WTC11 (cell line): ENCODE results near the gene NCCRP1. TPM values are rescaled to one million over a fixed set of nuclear protein-coding genes. Genes with fewer than 3 reads are reported as not detected.
"Not testable (repeated sequence)": the region's sequence is repeated elsewhere in the genome, so short reads cannot be mapped to it uniquely, and the experiment has no call there.

Source experiments
- ATAC-seq: fragments of 200-7000 bp; cut with Tn5 transposase; 2 replicates; pipeline ENCODE4 v1.10.0; 2021; ENCODE audit warnings: mild to moderate bottlenecking, moderate library complexity
- CTCF ChIA-PET: fragments of 300-600 bp; sonication (Branson Sonifier 250); formaldehyde crosslinking; loops from one replicate; lab custom pipeline; 2021; ENCODE audit warnings: antibody characterized with exemption; lab: Charles Lee
- POLR2A ChIA-PET: fragments of 350-600 bp; sonication (Branson Sonifier 250); formaldehyde crosslinking; loops from one replicate; lab custom pipeline; 2021; ENCODE audit warnings: antibody characterized with exemption; lab: Charles Lee
- DNase-seq: peaks from one replicate; pipeline ENCODE4 v3.0.0; 2021; ENCODE audit warnings: low spot score
- H3K27ac Mint-ChIP-seq: 2 replicates; pipeline ENCODE4 v1.8.0; 2021; ENCODE audit warnings: mixed read lengths
- H3K27me3 Mint-ChIP-seq: 2 replicates; pipeline ENCODE4 v1.8.0; 2021; ENCODE audit warnings: low read depth, mild to moderate bottlenecking, moderate library complexity, mixed read lengths
- H3K36me3 Mint-ChIP-seq: 2 replicates; pipeline ENCODE4 v1.8.0; 2021; ENCODE audit warnings: mixed read lengths
- H3K4me1 Mint-ChIP-seq: 2 replicates; pipeline ENCODE4 v1.8.0; 2022; ENCODE audit warnings: mixed read lengths
- H3K4me3 Mint-ChIP-seq: 2 replicates; pipeline ENCODE4 v1.8.0; 2021; ENCODE audit warnings: mild to moderate bottlenecking, moderate library complexity, mixed read lengths
- H3K9me3 Mint-ChIP-seq: 2 replicates; pipeline ENCODE4 v1.8.0; 2021; ENCODE audit warnings: mixed read lengths
- ESRRA ChIP-seq: sonication (generic); formaldehyde crosslinking; IDR thresholded peaks from 2 replicates; pipeline ENCODE4 v1.8.1; 2022; ENCODE audit warnings: mild to moderate bottlenecking, missing genetic modification reagents, borderline replicate concordance
- FOXJ3 ChIP-seq: sonication (generic); formaldehyde crosslinking; IDR thresholded peaks from 2 replicates; pipeline ENCODE4 v1.9.0; 2021; ENCODE audit warnings: missing genetic modification reagents, mild to moderate bottlenecking, borderline replicate concordance
- GTF2I ChIP-seq: fragments of 250-450 bp; sonication (Bioruptor Pico); conservative IDR thresholded peaks from 2 replicates; pipeline ENCODE4 v1.4.0; 2021; ENCODE audit warnings: mild to moderate bottlenecking
- NR2C2 ChIP-seq: sonication (generic); formaldehyde crosslinking; IDR thresholded peaks from 2 replicates; pipeline ENCODE4 v1.8.0; 2022; ENCODE audit warnings: mild to moderate bottlenecking, missing genetic modification reagents
- OVOL2 ChIP-seq: fragments of 250-450 bp; sonication (Bioruptor Pico); IDR thresholded peaks from 2 replicates; pipeline ENCODE4 v1.9.0; 2021; ENCODE audit warnings: mild to moderate bottlenecking, borderline replicate concordance
- RELA ChIP-seq: sonication (generic); formaldehyde crosslinking; IDR thresholded peaks from 2 replicates; pipeline ENCODE4 v1.8.1; 2022; ENCODE audit warnings: missing genetic modification reagents, mild to moderate bottlenecking, borderline replicate concordance
- TP53 ChIP-seq: sonication (generic); formaldehyde crosslinking; IDR thresholded peaks from 2 replicates; pipeline ENCODE4 v1.8.1; 2023; ENCODE audit warnings: mild to moderate bottlenecking, missing genetic modification reagents
- ZNF138 ChIP-seq: sonication (generic); formaldehyde crosslinking; conservative IDR thresholded peaks from 2 replicates; pipeline ENCODE4 v1.8.1; 2022; ENCODE audit warnings: mild to moderate bottlenecking, moderate library complexity, missing genetic modification reagents
- total RNA-seq: library from RNA; stranded (reverse); gene quantifications from 3 replicates; pipeline ENCODE4 v1.2.3, GENCODE V29; 2021
- TF ChIP-seq, protein P1 (sequence below): sonication (generic); formaldehyde crosslinking; IDR thresholded peaks from 2 replicates; pipeline ENCODE4 v1.8.1; 2022; ENCODE audit warnings: mild to moderate bottlenecking, moderate library complexity, missing genetic modification reagents
- TF ChIP-seq, protein P2 (sequence below): sonication (generic); formaldehyde crosslinking; IDR thresholded peaks from 2 replicates; pipeline ENCODE4 v1.8.1; 2022; ENCODE audit warnings: mild to moderate bottlenecking, missing genetic modification reagents, moderate library complexity, borderline replicate concordance
- TF ChIP-seq, protein P3 (sequence below): fragments of 250-450 bp; sonication (Bioruptor Pico); IDR thresholded peaks from 2 replicates; pipeline ENCODE4 v1.9.0; 2021; ENCODE audit warnings: mild to moderate bottlenecking, borderline replicate concordance
- TF ChIP-seq, protein P4 (sequence below): sonication (generic); formaldehyde crosslinking; conservative IDR thresholded peaks from 2 replicates; pipeline ENCODE4 v1.8.1; 2023; ENCODE audit warnings: mild to moderate bottlenecking, low read depth, missing genetic modification reagents, moderate library complexity
- TF ChIP-seq, protein P5 (sequence below): sonication (generic); formaldehyde crosslinking; IDR thresholded peaks from 2 replicates; pipeline ENCODE4 v1.8.1; 2023; ENCODE audit warnings: mild to moderate bottlenecking, missing genetic modification reagents
- TF ChIP-seq, protein P6 (sequence below): fragments of 200-600 bp; IDR thresholded peaks from 2 replicates; pipeline ENCODE4 v1.8.0; 2022; ENCODE audit warnings: antibody characterized with exemption
- TF ChIP-seq, protein P7 (sequence below): sonication (generic); formaldehyde crosslinking; IDR thresholded peaks from 2 replicates; pipeline ENCODE4 v1.8.1; 2023; ENCODE audit warnings: mild to moderate bottlenecking, missing genetic modification reagents, moderate library complexity
- TF ChIP-seq, protein P8 (sequence below): sonication (generic); formaldehyde crosslinking; IDR thresholded peaks from 2 replicates; pipeline ENCODE4 v1.8.0; 2022; ENCODE audit warnings: mild to moderate bottlenecking, missing genetic modification reagents

Gene NCCRP1
- total RNA-seq, 1 experiment from 2014 or later, result 2.0 TPM

DNA sequence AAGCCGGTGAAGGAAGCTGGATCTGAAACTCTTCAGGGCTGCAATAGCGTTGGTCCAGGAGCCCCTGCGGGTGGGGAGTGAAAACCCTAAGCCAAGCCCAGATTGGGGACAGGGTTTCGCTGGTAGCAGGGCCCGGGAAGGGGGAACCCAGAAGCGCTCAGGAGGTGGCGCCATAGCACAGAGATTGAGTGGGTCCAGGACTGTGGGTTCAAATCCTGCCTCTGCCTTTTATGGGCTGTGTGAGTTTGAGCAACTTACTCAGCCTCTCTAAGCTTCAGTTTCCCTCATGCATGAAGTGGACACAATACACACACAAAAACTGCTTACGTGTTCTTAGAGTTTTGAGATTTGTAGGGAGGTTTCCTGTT lies 15.6 kb downstream of the NCCRP1 start:
- peak; percentile 96 for ATAC-seq

GRCh38 chr19:39215323-39215722 lies 18.6 kb downstream of the NCCRP1 start:
- H3K4me3 Mint-ChIP-seq, POLR2A ChIA-PET, H3K36me3 Mint-ChIP-seq, H3K4me1 Mint-ChIP-seq, ATAC-seq, H3K27ac Mint-ChIP-seq, DNase-seq: not testable (repeated sequence)
- Mint-ChIP-seq H3K9me3 (peaks cover 19% of the 10 kb centered on the region), H3K27me3 (peaks cover 28% of the 10 kb centered on the region)
- CTCF ChIA-PET, result interaction anchor here (1.0 to 1.6 kb wide), 2 partner anchors 8 to 163 kb away, joined by 3 to 6 read pairs; no protein-coding TSS in a partner anchor

More for the DNA sequence above, 15.6 kb downstream of the NCCRP1 start:
- Mint-ChIP-seq H3K9me3 (peaks cover 15% of the 10 kb centered on the region), H3K36me3 (peaks cover 4% of the 10 kb centered on the region; the same call in 1 of the 2 replicates), H3K27me3 (peaks cover 11% of the 10 kb centered on the region), H3K4me1 (no peaks in the 10 kb centered on the region), H3K4me3 (no peak overlapping the region), H3K27ac (no peak overlapping the region)
- DNase-seq, result peak; percentile 81
- POLR2A ChIA-PET, result interaction anchor here (0.8 kb wide), 1 partner anchor 616 kb away, joined by 4 read pairs; no protein-coding TSS in a partner anchor
- TF ChIP-seq, protein P1, sequence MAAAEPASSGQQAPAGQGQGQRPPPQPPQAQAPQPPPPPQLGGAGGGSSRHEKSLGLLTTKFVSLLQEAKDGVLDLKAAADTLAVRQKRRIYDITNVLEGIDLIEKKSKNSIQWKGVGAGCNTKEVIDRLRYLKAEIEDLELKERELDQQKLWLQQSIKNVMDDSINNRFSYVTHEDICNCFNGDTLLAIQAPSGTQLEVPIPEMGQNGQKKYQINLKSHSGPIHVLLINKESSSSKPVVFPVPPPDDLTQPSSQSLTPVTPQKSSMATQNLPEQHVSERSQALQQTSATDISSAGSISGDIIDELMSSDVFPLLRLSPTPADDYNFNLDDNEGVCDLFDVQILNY (CRISPR knock-in tag), result no peak
- TF ChIP-seq GTF2I, result peak; percentile 64; the same call in 1 of the 2 replicates
- TF ChIP-seq OVOL2 (CRISPR knock-in tag), result no peak
- no peak for TF ChIP-seq ESRRA (CRISPR knock-in tag)
- TF ChIP-seq, protein P2, sequence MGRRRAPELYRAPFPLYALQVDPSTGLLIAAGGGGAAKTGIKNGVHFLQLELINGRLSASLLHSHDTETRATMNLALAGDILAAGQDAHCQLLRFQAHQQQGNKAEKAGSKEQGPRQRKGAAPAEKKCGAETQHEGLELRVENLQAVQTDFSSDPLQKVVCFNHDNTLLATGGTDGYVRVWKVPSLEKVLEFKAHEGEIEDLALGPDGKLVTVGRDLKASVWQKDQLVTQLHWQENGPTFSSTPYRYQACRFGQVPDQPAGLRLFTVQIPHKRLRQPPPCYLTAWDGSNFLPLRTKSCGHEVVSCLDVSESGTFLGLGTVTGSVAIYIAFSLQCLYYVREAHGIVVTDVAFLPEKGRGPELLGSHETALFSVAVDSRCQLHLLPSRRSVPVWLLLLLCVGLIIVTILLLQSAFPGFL (CRISPR knock-in tag), result no peak
- TF ChIP-seq FOXJ3 (CRISPR knock-in tag), result no peak
- TF ChIP-seq, protein P3, sequence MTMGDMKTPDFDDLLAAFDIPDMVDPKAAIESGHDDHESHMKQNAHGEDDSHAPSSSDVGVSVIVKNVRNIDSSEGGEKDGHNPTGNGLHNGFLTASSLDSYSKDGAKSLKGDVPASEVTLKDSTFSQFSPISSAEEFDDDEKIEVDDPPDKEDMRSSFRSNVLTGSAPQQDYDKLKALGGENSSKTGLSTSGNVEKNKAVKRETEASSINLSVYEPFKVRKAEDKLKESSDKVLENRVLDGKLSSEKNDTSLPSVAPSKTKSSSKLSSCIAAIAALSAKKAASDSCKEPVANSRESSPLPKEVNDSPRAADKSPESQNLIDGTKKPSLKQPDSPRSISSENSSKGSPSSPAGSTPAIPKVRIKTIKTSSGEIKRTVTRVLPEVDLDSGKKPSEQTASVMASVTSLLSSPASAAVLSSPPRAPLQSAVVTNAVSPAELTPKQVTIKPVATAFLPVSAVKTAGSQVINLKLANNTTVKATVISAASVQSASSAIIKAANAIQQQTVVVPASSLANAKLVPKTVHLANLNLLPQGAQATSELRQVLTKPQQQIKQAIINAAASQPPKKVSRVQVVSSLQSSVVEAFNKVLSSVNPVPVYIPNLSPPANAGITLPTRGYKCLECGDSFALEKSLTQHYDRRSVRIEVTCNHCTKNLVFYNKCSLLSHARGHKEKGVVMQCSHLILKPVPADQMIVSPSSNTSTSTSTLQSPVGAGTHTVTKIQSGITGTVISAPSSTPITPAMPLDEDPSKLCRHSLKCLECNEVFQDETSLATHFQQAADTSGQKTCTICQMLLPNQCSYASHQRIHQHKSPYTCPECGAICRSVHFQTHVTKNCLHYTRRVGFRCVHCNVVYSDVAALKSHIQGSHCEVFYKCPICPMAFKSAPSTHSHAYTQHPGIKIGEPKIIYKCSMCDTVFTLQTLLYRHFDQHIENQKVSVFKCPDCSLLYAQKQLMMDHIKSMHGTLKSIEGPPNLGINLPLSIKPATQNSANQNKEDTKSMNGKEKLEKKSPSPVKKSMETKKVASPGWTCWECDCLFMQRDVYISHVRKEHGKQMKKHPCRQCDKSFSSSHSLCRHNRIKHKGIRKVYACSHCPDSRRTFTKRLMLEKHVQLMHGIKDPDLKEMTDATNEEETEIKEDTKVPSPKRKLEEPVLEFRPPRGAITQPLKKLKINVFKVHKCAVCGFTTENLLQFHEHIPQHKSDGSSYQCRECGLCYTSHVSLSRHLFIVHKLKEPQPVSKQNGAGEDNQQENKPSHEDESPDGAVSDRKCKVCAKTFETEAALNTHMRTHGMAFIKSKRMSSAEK (CRISPR knock-in tag), result no peak
- TF ChIP-seq, protein P4, sequence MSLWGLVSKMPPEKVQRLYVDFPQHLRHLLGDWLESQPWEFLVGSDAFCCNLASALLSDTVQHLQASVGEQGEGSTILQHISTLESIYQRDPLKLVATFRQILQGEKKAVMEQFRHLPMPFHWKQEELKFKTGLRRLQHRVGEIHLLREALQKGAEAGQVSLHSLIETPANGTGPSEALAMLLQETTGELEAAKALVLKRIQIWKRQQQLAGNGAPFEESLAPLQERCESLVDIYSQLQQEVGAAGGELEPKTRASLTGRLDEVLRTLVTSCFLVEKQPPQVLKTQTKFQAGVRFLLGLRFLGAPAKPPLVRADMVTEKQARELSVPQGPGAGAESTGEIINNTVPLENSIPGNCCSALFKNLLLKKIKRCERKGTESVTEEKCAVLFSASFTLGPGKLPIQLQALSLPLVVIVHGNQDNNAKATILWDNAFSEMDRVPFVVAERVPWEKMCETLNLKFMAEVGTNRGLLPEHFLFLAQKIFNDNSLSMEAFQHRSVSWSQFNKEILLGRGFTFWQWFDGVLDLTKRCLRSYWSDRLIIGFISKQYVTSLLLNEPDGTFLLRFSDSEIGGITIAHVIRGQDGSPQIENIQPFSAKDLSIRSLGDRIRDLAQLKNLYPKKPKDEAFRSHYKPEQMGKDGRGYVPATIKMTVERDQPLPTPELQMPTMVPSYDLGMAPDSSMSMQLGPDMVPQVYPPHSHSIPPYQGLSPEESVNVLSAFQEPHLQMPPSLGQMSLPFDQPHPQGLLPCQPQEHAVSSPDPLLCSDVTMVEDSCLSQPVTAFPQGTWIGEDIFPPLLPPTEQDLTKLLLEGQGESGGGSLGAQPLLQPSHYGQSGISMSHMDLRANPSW, result no peak
- TF ChIP-seq, protein P5, sequence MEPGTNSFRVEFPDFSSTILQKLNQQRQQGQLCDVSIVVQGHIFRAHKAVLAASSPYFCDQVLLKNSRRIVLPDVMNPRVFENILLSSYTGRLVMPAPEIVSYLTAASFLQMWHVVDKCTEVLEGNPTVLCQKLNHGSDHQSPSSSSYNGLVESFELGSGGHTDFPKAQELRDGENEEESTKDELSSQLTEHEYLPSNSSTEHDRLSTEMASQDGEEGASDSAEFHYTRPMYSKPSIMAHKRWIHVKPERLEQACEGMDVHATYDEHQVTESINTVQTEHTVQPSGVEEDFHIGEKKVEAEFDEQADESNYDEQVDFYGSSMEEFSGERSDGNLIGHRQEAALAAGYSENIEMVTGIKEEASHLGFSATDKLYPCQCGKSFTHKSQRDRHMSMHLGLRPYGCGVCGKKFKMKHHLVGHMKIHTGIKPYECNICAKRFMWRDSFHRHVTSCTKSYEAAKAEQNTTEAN (CRISPR knock-in tag), result no peak
- TF ChIP-seq NR2C2 (CRISPR knock-in tag), result no peak
- TF ChIP-seq TP53 (CRISPR knock-in tag), result no peak
- TF ChIP-seq, protein P6, sequence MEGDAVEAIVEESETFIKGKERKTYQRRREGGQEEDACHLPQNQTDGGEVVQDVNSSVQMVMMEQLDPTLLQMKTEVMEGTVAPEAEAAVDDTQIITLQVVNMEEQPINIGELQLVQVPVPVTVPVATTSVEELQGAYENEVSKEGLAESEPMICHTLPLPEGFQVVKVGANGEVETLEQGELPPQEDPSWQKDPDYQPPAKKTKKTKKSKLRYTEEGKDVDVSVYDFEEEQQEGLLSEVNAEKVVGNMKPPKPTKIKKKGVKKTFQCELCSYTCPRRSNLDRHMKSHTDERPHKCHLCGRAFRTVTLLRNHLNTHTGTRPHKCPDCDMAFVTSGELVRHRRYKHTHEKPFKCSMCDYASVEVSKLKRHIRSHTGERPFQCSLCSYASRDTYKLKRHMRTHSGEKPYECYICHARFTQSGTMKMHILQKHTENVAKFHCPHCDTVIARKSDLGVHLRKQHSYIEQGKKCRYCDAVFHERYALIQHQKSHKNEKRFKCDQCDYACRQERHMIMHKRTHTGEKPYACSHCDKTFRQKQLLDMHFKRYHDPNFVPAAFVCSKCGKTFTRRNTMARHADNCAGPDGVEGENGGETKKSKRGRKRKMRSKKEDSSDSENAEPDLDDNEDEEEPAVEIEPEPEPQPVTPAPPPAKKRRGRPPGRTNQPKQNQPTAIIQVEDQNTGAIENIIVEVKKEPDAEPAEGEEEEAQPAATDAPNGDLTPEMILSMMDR, result peak; percentile 18; the same call in 1 of the 2 replicates
- TF ChIP-seq, protein P7, sequence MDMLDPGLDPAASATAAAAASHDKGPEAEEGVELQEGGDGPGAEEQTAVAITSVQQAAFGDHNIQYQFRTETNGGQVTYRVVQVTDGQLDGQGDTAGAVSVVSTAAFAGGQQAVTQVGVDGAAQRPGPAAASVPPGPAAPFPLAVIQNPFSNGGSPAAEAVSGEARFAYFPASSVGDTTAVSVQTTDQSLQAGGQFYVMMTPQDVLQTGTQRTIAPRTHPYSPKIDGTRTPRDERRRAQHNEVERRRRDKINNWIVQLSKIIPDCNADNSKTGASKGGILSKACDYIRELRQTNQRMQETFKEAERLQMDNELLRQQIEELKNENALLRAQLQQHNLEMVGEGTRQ, result no peak
- TF ChIP-seq ZNF138 (CRISPR knock-in tag), result no peak
- no peak for TF ChIP-seq RELA (CRISPR knock-in tag)
- TF ChIP-seq, protein P8, sequence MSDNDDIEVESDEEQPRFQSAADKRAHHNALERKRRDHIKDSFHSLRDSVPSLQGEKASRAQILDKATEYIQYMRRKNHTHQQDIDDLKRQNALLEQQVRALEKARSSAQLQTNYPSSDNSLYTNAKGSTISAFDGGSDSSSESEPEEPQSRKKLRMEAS (CRISPR knock-in tag), result no peak
- CTCF ChIA-PET, result interaction anchor here (0.8 to 2.3 kb wide), 18 partner anchors 9 to 160 kb away, joined by 3 to 11 read pairs (median 4); partner anchors contain the start of genes GMFG, SAMD4B and SYCN
